ENCODE data around the gene SCRN1. TPM values are rescaled to one million over a fixed set of nuclear protein-coding genes. Genes with fewer than 3 reads are reported as not detected.

Gene SCRN1
- total RNA-seq, 2 donors from 2014 or later, result 20.4 to 30.4 TPM

- H3K36me3 ChIP-seq (replicated peaks in 1 of 2; ENCODE audit: insufficient read depth in 1 of 2, low read depth in 2 of 2), result no peaks in the 10 kb centered on the region
- ATAC-seq (no peak), DNase-seq (peak in 1 of 4 donors; percentile 20)
- no peaks in the 10 kb centered on the region for H3K4me1 ChIP-seq
- TF ChIP-seq CTCF (IDR thresholded peaks at IDR 0.05) (no peak), POLR2A (IDR thresholded peaks at IDR 0.05) (no peak)
- H3K27me3 ChIP-seq, result no peaks in the 10 kb centered on the region
- intact Hi-C loops (cut with DNase I), result no loop called here
- H3K4me3 ChIP-seq, result no peak overlapping the region
- H3K9me3 ChIP-seq, result no peaks in the 10 kb centered on the region
- no peak overlapping the region for H3K27ac ChIP-seq
- WGBS, 2 donors, result 53 to 75% methylated on average over 7 of the region's 7 CpGs
Measured at GRCh38 chr7:29915481-29916215, 74.0 kb downstream of the SCRN1 start.

GRCh38 chr7:29914180-29914579 is 75.4 kb downstream of the SCRN1 start:
- Histone ChIP-seq H3K4me3 (no peak overlapping the region), H3K36me3 (replicated peaks in 1 of 2; ENCODE audit: insufficient read depth in 1 of 2, low read depth in 2 of 2) (no peaks in the 10 kb centered on the region), H3K27ac (no peak overlapping the region), H3K27me3 (no peaks in the 10 kb centered on the region), H3K4me1 (no peaks in the 10 kb centered on the region), H3K9me3 (no peaks in the 10 kb centered on the region)
- TF ChIP-seq POLR2A (IDR thresholded peaks at IDR 0.05), result no peak
- TF ChIP-seq CTCF (IDR thresholded peaks at IDR 0.05), result no peak
- 74 to 82% methylated on average over 4 of the region's 4 CpGs for whole genome bisulfite sequencing, 2 donors
- DNase-seq (no peak), ATAC-seq (no peak)
- intact Hi-C loops (cut with DNase I), result no loop called here

- no peaks in the 10 kb centered on the region for H3K36me3 ChIP-seq (replicated peaks in 1 of 2; ENCODE audit: insufficient read depth in 1 of 2, low read depth in 2 of 2)
- peaks cover 0 to 16% (median 0%) of the 10 kb centered on the region in 3 donors for H3K9me3 ChIP-seq
- TF ChIP-seq POLR2A (IDR thresholded peaks at IDR 0.05), result no peak
- TF ChIP-seq CTCF (IDR thresholded peaks at IDR 0.05), result no peak
- DNase-seq (no peak), ATAC-seq (no peak)
- intact Hi-C loops (cut with DNase I), result no loop called here
- no peak overlapping the region for H3K27ac ChIP-seq
- H3K4me1 ChIP-seq, result no peaks in the 10 kb centered on the region
- 91 to 94% methylated on average over 3 of the region's 3 CpGs for WGBS, 2 donors
- H3K4me3 ChIP-seq, result no peak overlapping the region
- no peaks in the 10 kb centered on the region for H3K27me3 ChIP-seq
Measured at GRCh38 chr7:29906200-29907022, 83.2 kb downstream of the SCRN1 start.

GRCh38 chr7:29900745-29901144 is 88.9 kb downstream of the SCRN1 start:
- intact Hi-C loops (cut with DNase I), result no loop called here
- WGBS, 2 donors, result 40% methylated on average over 1 of the region's 1 CpG; no CpG with 5 or more reads in 1 of the 2 donors
- Histone ChIP-seq H3K36me3 (replicated peaks in 1 of 2; ENCODE audit: insufficient read depth in 1 of 2, low read depth in 2 of 2) (no peaks in the 10 kb centered on the region), H3K4me1 (no peaks in the 10 kb centered on the region), H3K4me3 (no peak overlapping the region), H3K9me3 (no peaks in the 10 kb centered on the region), H3K27ac (no peak overlapping the region), H3K27me3 (no peaks in the 10 kb centered on the region)
- DNase-seq (no peak), ATAC-seq (no peak)
- no peak for TF ChIP-seq CTCF (IDR thresholded peaks at IDR 0.05)
- no peak for TF ChIP-seq POLR2A (IDR thresholded peaks at IDR 0.05)
